Measurements from ENCODE around the gene KCNK6. TPM values are rescaled to one million over a fixed set of nuclear protein-coding genes. Genes with fewer than 3 reads are reported as not detected.

KCNK6 gene
- 10 to 100 TPM in 1 of 2 donors, 1 to 10 TPM in 1; 8.6 to 13.8 TPM for total RNA-seq

GRCh38 chr19:38319421-38320258, at the start of gene KCNK6:
Gene KCNK6, plus strand, starts transcription at chr19:38319845. Its CDS starts 106 bp downstream, at chr19:38319951.
- no peaks in the 10 kb centered on the region for H3K27me3 ChIP-seq
- H3K4me1 ChIP-seq: peaks cover 40% of the 10 kb centered on the region
- no peaks in the 10 kb centered on the region for H3K36me3 ChIP-seq (replicated peaks in 1 of 2; ENCODE audit: insufficient read depth in 1 of 2, low read depth in 2 of 2)
- H3K9me3 ChIP-seq: no peaks in the 10 kb centered on the region
- H3K27ac ChIP-seq: peak within 1 kb of the TSS; percentile 54 to 79 (median 66)
- ATAC-seq (peak; percentile 18), DNase-seq (peak; percentile 61 to 65 (median 62))
- intact Hi-C loops (cut with DNase I): loop anchor here (10.0 kb wide), 1 partner anchor 415 kb away; the partner anchor contains the start of genes SIPA1L3 and WDR87
- peak within 1 kb of the TSS; percentile 32 to 33 for H3K4me3 ChIP-seq
- peak in 1 of 7 experiments; percentile 30 for TF ChIP-seq CTCF (IDR thresholded peaks at IDR 0.05)
- peak; percentile 61 to 73 (median 72) for TF ChIP-seq POLR2A (IDR thresholded peaks at IDR 0.05)
- WGBS, 2 donors: 4% methylated on average over 18 to 53 of the region's 76 CpGs

- peaks cover 94% of the 10 kb centered on the region for H3K4me1 ChIP-seq
Observed at GRCh38 chr19:38270587-38271167, 49.0 kb upstream of the KCNK6 start.

GRCh38 chr19:38273499-38273898, 46.1 kb upstream of the KCNK6 start:
- ATAC-seq (peak; percentile 68), DNase-seq (peak; percentile 41 to 72 (median 55))
- intact Hi-C loops (cut with DNase I): no loop called here
- no peaks in the 10 kb centered on the region for H3K36me3 ChIP-seq (replicated peaks in 1 of 2; ENCODE audit: insufficient read depth in 1 of 2, low read depth in 2 of 2)
- no peaks in the 10 kb centered on the region for H3K9me3 ChIP-seq
- H3K4me1 ChIP-seq: peaks cover 85% of the 10 kb centered on the region
- WGBS, 2 donors: 18 to 26% methylated on average over 2 of the region's 2 CpGs
- H3K27me3 ChIP-seq: no peaks in the 10 kb centered on the region
- peak overlapping the region; percentile 6 to 38 (median 22) for H3K27ac ChIP-seq
- no peak for TF ChIP-seq CTCF (IDR thresholded peaks at IDR 0.05)
- no peak for TF ChIP-seq POLR2A (IDR thresholded peaks at IDR 0.05)
- H3K4me3 ChIP-seq: no peak overlapping the region

More at GRCh38 chr19:38270587-38271167, 49.0 kb upstream of the KCNK6 start:
- ATAC-seq (no peak), DNase-seq (peak in 1 of 4 donors; percentile 26)
- 55 to 58% methylated on average over 5 of the region's 5 CpGs for WGBS, 2 donors
- Histone ChIP-seq H3K36me3 (replicated peaks in 1 of 2; ENCODE audit: insufficient read depth in 1 of 2, low read depth in 2 of 2) (no peaks in the 10 kb centered on the region), H3K27ac (peak overlapping the region in 3 of 4 donors; percentile 8 to 50 (median 11)), H3K9me3 (no peaks in the 10 kb centered on the region), H3K27me3 (no peaks in the 10 kb centered on the region), H3K4me3 (no peak overlapping the region)
- TF ChIP-seq CTCF (IDR thresholded peaks at IDR 0.05) (no peak), POLR2A (IDR thresholded peaks at IDR 0.05) (no peak)
- intact Hi-C loops (cut with DNase I): no loop called here

GRCh38 chr19:38274739-38275138, 44.9 kb upstream of the KCNK6 start:
- Histone ChIP-seq H3K36me3 (replicated peaks in 1 of 2; ENCODE audit: insufficient read depth in 1 of 2, low read depth in 2 of 2) (no peaks in the 10 kb centered on the region), H3K27me3 (no peaks in the 10 kb centered on the region), H3K4me1 (peaks cover 82% of the 10 kb centered on the region), H3K27ac (peak overlapping the region in 1 of 4 donors; percentile 7), H3K9me3 (no peaks in the 10 kb centered on the region), H3K4me3 (no peak overlapping the region)
- 47 to 56% methylated on average over 9 of the region's 9 CpGs for WGBS, 2 donors
- no peak for TF ChIP-seq CTCF (IDR thresholded peaks at IDR 0.05)
- no peak for TF ChIP-seq POLR2A (IDR thresholded peaks at IDR 0.05)
- DNase-seq: no peak
- intact Hi-C loops (cut with DNase I): no loop called here
- no peak for ATAC-seq

Data from body of pancreas (tissue), 4 donors.